Measurements from ENCODE around the gene VTN. TPM values are rescaled to one million over a fixed set of nuclear protein-coding genes. Genes with fewer than 3 reads are reported as not detected.

VTN gene
- total RNA-seq, 6 experiments from 2014 or later: 0.36 to 0.76 (median 0.60) TPM

DNA sequence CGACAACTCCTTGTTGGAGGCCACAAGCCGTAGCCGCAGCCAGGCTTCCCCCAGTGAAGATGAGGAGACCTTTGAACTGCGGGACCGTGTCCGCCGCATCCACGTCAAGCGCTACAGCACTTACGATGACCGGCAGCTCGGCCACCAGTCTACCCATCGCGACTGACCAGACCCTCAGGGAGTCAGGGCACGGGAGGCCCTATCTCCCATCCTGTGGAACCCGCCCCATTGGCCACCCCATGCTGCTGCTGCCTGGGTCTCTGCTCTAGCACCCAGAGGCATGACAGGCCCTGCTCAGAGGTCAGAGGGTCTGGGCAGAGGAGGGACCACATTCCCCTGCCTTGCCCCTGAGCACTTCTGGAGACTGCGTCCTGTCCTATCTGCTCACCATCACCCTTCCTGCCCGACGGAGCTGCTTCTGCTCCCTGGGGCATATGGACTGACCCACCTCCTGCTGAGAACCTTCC is 25.6 kb downstream of the VTN start:
- Mint-ChIP-seq H3K36me3 (ENCODE audit: low read depth) (peaks cover 35% of the 10 kb centered on the region), H3K9me3 (no peaks in the 10 kb centered on the region), H3K4me3 (no peak overlapping the region), H3K27me3 (ENCODE audit: insufficient read depth) (peaks cover 4% of the 10 kb centered on the region), H3K4me1 (ENCODE audit: low read depth) (peaks cover 35% of the 10 kb centered on the region), H3K27ac (no peak overlapping the region; the same call in 1 of the 2 replicates)
- DNase-seq: no peak
- TF ChIP-seq CTCF (IDR thresholded peaks at IDR 0.05): no peak

GRCh38 chr17:28344011-28344410 is 26.1 kb downstream of the VTN start:
- no peak overlapping the region for H3K4me3 Mint-ChIP-seq
- no peak for DNase-seq
- H3K27ac Mint-ChIP-seq: no peak overlapping the region
- peaks cover 4% of the 10 kb centered on the region for H3K27me3 Mint-ChIP-seq (ENCODE audit: insufficient read depth)
- TF ChIP-seq CTCF (IDR thresholded peaks at IDR 0.05): no peak
- no peaks in the 10 kb centered on the region for H3K9me3 Mint-ChIP-seq
- peaks cover 39% of the 10 kb centered on the region for H3K4me1 Mint-ChIP-seq (ENCODE audit: low read depth)
- peaks cover 38% of the 10 kb centered on the region for H3K36me3 Mint-ChIP-seq (ENCODE audit: low read depth)

- no peaks in the 10 kb centered on the region for H3K9me3 Mint-ChIP-seq
- no peak for DNase-seq
- H3K4me3 Mint-ChIP-seq: no peak overlapping the region
- H3K27me3 Mint-ChIP-seq (ENCODE audit: insufficient read depth): peaks cover 4% of the 10 kb centered on the region
- peaks cover 44% of the 10 kb centered on the region for H3K4me1 Mint-ChIP-seq (ENCODE audit: low read depth)
- peaks cover 38% of the 10 kb centered on the region for H3K36me3 Mint-ChIP-seq (ENCODE audit: low read depth)
- TF ChIP-seq CTCF (IDR thresholded peaks at IDR 0.05): no peak
- H3K27ac Mint-ChIP-seq: no peak overlapping the region
Measured at GRCh38 chr17:28343491-28343932, 26.6 kb downstream of the VTN start.

- DNase-seq: no peak
- 0 out of 2 replicates have a peak overlapping the region, but pooled peaks have one; percentile 16 for H3K27ac Mint-ChIP-seq
Measured at GRCh38 chr17:28342313-28342712, 27.8 kb downstream of the VTN start.

DNA sequence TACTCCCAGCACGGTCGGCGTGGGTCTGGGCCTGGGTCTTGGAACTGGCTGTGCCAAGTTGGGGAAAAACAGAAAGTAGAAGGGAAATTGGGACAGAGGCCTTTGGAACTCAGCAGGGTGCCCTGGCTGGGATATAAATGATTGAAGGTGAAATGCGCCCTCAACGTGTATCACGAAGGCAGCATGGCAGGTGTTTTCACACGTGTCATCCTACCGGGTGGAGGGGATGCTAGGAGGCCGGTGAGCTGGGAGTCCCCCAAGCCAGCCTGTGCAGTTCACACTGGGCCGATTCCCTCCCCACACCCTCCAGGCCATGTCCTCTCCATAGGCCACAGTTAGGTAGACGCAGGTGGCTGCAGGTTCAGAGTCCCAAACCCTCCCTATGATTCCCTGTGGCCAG is 28.6 kb downstream of the VTN start:
- DNase-seq: no peak
- no peak overlapping the region for H3K27ac Mint-ChIP-seq
- H3K4me3 Mint-ChIP-seq: no peak overlapping the region
- peaks cover 6% of the 10 kb centered on the region; the same call in 1 of the 2 replicates for H3K27me3 Mint-ChIP-seq (ENCODE audit: insufficient read depth)
- TF ChIP-seq CTCF (IDR thresholded peaks at IDR 0.05): no peak
- H3K9me3 Mint-ChIP-seq: no peaks in the 10 kb centered on the region
- H3K4me1 Mint-ChIP-seq (ENCODE audit: low read depth): peaks cover 47% of the 10 kb centered on the region
- peaks cover 43% of the 10 kb centered on the region for H3K36me3 Mint-ChIP-seq (ENCODE audit: low read depth)

More at GRCh38 chr17:28342313-28342712, 27.8 kb downstream of the VTN start:
- Mint-ChIP-seq H3K4me1 (ENCODE audit: low read depth) (peaks cover 47% of the 10 kb centered on the region), H3K36me3 (ENCODE audit: low read depth) (peaks cover 39% of the 10 kb centered on the region), H3K27me3 (ENCODE audit: insufficient read depth) (peaks cover 4% of the 10 kb centered on the region), H3K4me3 (no peak overlapping the region), H3K9me3 (no peaks in the 10 kb centered on the region)
- TF ChIP-seq CTCF (IDR thresholded peaks at IDR 0.05): no peak

Data from HFFc6 (cell line).